Liver (tissue), 9 donors: ENCODE data around the gene MYL6. TPM values are rescaled to one million over a fixed set of nuclear protein-coding genes. Genes with fewer than 3 reads are reported as not detected.

ENCODE experiments used
- DNase-seq: peaks from one replicate; pipeline ENCODE4 v3.0.0-alpha.2; 2017; ENCODE audit warnings: low spot score
- H3K27ac ChIP-seq, 2 donors: one replicate each; pipeline ENCODE4 v1.7.0; 2013; ENCODE audit warnings: inconsistent platforms in 2 of 2, low read length in 2 of 2, control low read depth in 1 of 2, low read depth in 1 of 2, mild to moderate bottlenecking in 1 of 2
- H3K27me3 ChIP-seq, 4 donors: one replicate each; pipeline versions ENCODE4 v1.6.1 to v1.7.0; 2013; ENCODE audit warnings: low read length in 3 of 4, inconsistent platforms in 1 of 4, mild to moderate bottlenecking in 1 of 4, moderate library complexity in 1 of 4; ENCODE audit not compliant: control insufficient read depth in 4 of 4, insufficient read depth in 4 of 4
- H3K36me3 ChIP-seq, 4 donors: one replicate each; pipeline versions ENCODE4 v1.6.1 to v1.7.0; 2013; ENCODE audit warnings: low read length in 3 of 4, mild to moderate bottlenecking in 3 of 4, low read depth in 1 of 4, moderate library complexity in 1 of 4; ENCODE audit not compliant: control insufficient read depth in 4 of 4, insufficient read depth in 3 of 4
- H3K4me1 ChIP-seq, 4 donors: one replicate each; pipeline versions ENCODE4 v1.6.1 to v1.7.0; 2013; ENCODE audit warnings: low read length in 3 of 4, mild to moderate bottlenecking in 3 of 4, moderate library complexity in 1 of 4; ENCODE audit not compliant: control insufficient read depth in 4 of 4, insufficient read depth in 4 of 4
- H3K4me3 ChIP-seq, 3 donors: one replicate each; pipeline versions ENCODE4 v1.6.1 to v1.7.0; 2013; ENCODE audit warnings: low read length in 3 of 3, control low read depth in 1 of 3, low read depth in 1 of 3, mild to moderate bottlenecking in 1 of 3
- H3K9ac ChIP-seq, 2 donors: one replicate each; pipeline ENCODE4 v1.7.0; 2013; ENCODE audit warnings: low read length in 2 of 2, mild to moderate bottlenecking in 2 of 2, moderate library complexity in 2 of 2, control low read depth in 1 of 2, low read depth in 1 of 2
- H3K9me3 ChIP-seq, 4 donors: one replicate each; pipeline versions ENCODE4 v1.6.1 to v1.7.0; 2013; ENCODE audit warnings: low read length in 3 of 4; ENCODE audit not compliant: control insufficient read depth in 4 of 4
- FOXA2 ChIP-seq: IDR thresholded peaks from 2 replicates; pipeline ENCODE4 v1.6.1; 2016; ENCODE audit warnings: antibody characterized with exemption
- GABPA ChIP-seq, 2 donors: IDR thresholded peaks in 1 of 2; conservative IDR thresholded peaks in 1 of 2; 2 replicates each; pipeline ENCODE4 v1.6.1; 2016; ENCODE audit warnings: antibody characterized with exemption in 2 of 2, mild to moderate bottlenecking in 1 of 2, moderate library complexity in 1 of 2
- HNF4A ChIP-seq, 2 donors: conservative IDR thresholded peaks; 2 replicates each; pipeline ENCODE4 v1.6.1; 2016; ENCODE audit warnings: antibody characterized with exemption in 2 of 2, mild to moderate bottlenecking in 2 of 2
- HNF4G ChIP-seq: IDR thresholded peaks from 2 replicates; pipeline ENCODE4 v1.6.1; 2016; ENCODE audit warnings: antibody characterized with exemption
- JUND ChIP-seq, 2 donors: IDR thresholded peaks; 2 replicates each; pipeline ENCODE4 v1.6.1; 2016; ENCODE audit warnings: antibody characterized with exemption in 2 of 2
- MAX ChIP-seq: IDR thresholded peaks from 2 replicates; pipeline ENCODE4 v1.6.1; 2016; ENCODE audit warnings: antibody characterized with exemption
- NR2F2 ChIP-seq: IDR thresholded peaks from 2 replicates; pipeline ENCODE4 v1.6.1; 2016; ENCODE audit warnings: antibody characterized with exemption
- REST ChIP-seq: IDR thresholded peaks from 2 replicates; pipeline ENCODE4 v1.6.1; 2016; ENCODE audit warnings: antibody characterized with exemption, mild to moderate bottlenecking
- SP1 ChIP-seq: IDR thresholded peaks from 2 replicates; pipeline ENCODE4 v1.6.1; 2018; ENCODE audit warnings: antibody characterized with exemption, mild to moderate bottlenecking
- TAF1 ChIP-seq: conservative IDR thresholded peaks from 2 replicates; pipeline ENCODE4 v1.6.1; 2016; ENCODE audit warnings: antibody characterized with exemption, mild to moderate bottlenecking
- YY1 ChIP-seq: IDR thresholded peaks from 2 replicates; pipeline ENCODE4 v1.6.1; 2016; ENCODE audit warnings: antibody characterized with exemption, mild to moderate bottlenecking
- WGBS: extraction: QIAGEN DNeasy Blood & Tissue Kit; methylation state at CpG from one replicate; pipeline ENCODE4 v1.1.7; 2013; 5-methylcytosine and 5-hydroxymethylcytosine counted together
- polyA plus RNA-seq, 2 donors: library from polyadenylated mRNA; stranded (reverse) in 1 of 2; unstranded in 1 of 2; fragments of 200-250 nt in 1 of 2; fragments of >200 nt in 1 of 2; fragmentation: Nextera tagmentation in 1 of 2; extraction: Ambion mirVana in 1 of 2; gene quantifications; one replicate each; pipeline versions ENCODE4 v1.2.1 to v1.2.3, GENCODE V29; 2013 to 2015
- total RNA-seq, 2 donors: library from RNA; depleted of rRNA; stranded (reverse); fragments of >200 nt; gene quantifications; one replicate each; pipeline ENCODE4 v1.2.3, GENCODE V29; 2014
- TF ChIP-seq, protein P1 (sequence below): IDR thresholded peaks from 2 replicates; pipeline ENCODE4 v1.6.1; 2016; ENCODE audit warnings: antibody characterized with exemption
- TF ChIP-seq, protein P2 (sequence below): IDR thresholded peaks from 2 replicates; pipeline ENCODE4 v1.6.1; 2016; ENCODE audit warnings: antibody characterized with exemption
- donor health status: healthy.
- donor health status: healthy.
- donor health status: healthy.
- donor health status: healthy.
- donor health status: healthy.

Gene MYL6
- total and polyA plus RNA-seq, 4 donors: 298 to 975 (median 624) TPM

GRCh38 chr12:56162468-56163290 lies 4.5 kb downstream of the MYL6 start:
- DNase-seq: no peak
- 80% methylated on average over 11 of the region's 11 CpGs for whole genome bisulfite sequencing
- H3K27ac ChIP-seq: no peak overlapping the region

DNA sequence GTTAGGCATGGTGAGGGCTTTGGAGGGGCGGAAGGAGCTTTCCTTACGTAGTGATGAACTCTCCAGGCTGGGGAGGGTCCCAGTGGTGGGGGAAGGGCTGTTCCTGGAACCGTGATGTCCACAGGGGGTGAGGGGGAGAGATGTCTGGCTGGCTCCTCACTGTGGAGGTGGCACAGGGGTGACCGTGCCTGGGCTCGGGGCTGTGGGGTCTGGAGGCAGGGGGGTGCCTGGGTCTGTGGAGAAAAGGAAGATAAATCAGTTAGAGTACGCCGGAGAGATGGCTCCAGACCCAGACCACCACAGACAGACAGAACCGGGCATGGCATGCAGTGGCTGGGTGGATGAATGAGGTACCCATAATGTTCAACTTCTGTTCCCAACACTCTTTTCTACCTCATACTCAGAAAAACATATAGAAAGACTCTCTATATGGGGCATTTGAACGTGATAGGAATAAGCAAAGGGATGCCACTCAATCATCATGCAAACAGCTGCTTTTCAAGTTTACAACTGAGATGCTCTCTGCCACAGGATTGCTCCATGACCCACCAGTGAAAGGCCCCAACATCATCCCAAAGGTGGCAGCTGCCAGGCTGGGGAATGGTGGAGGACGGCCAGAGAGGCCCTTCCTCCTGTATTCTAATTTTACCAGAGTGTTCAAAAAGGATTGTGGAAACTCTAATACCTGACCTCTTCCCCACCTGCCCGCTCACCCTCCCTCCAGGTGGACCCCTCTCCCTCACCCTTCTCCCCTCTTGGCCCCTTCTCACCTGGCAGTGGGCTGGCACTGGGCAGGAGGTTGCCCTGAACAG lies 5.6 kb downstream of the MYL6 start:
- 82% methylated on average over 11 of the region's 11 CpGs for WGBS
- no peak overlapping the region for H3K27ac ChIP-seq
- no peak for TF ChIP-seq SP1
- no peak for TF ChIP-seq GABPA (IDR thresholded peaks at IDR 0.05 in 1 of 2, conservative IDR thresholded peaks at IDR 0.05 in 1 of 2)
- TF ChIP-seq HNF4A (conservative IDR thresholded peaks at IDR 0.05): no peak
- TF ChIP-seq FOXA2: no peak
- no peak for TF ChIP-seq NR2F2
- TF ChIP-seq, protein P1, sequence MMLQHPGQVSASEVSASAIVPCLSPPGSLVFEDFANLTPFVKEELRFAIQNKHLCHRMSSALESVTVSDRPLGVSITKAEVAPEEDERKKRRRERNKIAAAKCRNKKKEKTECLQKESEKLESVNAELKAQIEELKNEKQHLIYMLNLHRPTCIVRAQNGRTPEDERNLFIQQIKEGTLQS: no peak
- no peak for TF ChIP-seq REST
- no peak for DNase-seq
- no peak overlapping the region for H3K4me3 ChIP-seq
- H3K9ac ChIP-seq: no peak overlapping the region
- H3K36me3 ChIP-seq: peaks cover 27 to 68% (median 58%) of the 10 kb centered on the region in 4 donors
- no peaks in the 10 kb centered on the region for H3K27me3 ChIP-seq
- H3K9me3 ChIP-seq: no peaks in the 10 kb centered on the region
- H3K4me1 ChIP-seq: peaks cover 0 to 27% (median 25%) of the 10 kb centered on the region in 4 donors

More at GRCh38 chr12:56162468-56163290, 4.5 kb downstream of the MYL6 start:
- H3K9me3 ChIP-seq: no peaks in the 10 kb centered on the region
- H3K4me1 ChIP-seq: peaks cover 0 to 29% (median 25%) of the 10 kb centered on the region in 4 donors
- peaks cover 25 to 64% (median 54%) of the 10 kb centered on the region in 4 donors for H3K36me3 ChIP-seq
- H3K27me3 ChIP-seq: no peaks in the 10 kb centered on the region
- H3K4me3 ChIP-seq: no peak overlapping the region
- TF ChIP-seq NR2F2 (no peak), GABPA (IDR thresholded peaks at IDR 0.05 in 1 of 2, conservative IDR thresholded peaks at IDR 0.05 in 1 of 2) (no peak), HNF4G (no peak), TAF1 (no peak), FOXA2 (no peak), HNF4A (conservative IDR thresholded peaks at IDR 0.05) (no peak), YY1 (no peak), SP1 (no peak), JUND (IDR thresholded peaks at IDR 0.05) (no peak), MAX (no peak)
- TF ChIP-seq, protein P2, sequence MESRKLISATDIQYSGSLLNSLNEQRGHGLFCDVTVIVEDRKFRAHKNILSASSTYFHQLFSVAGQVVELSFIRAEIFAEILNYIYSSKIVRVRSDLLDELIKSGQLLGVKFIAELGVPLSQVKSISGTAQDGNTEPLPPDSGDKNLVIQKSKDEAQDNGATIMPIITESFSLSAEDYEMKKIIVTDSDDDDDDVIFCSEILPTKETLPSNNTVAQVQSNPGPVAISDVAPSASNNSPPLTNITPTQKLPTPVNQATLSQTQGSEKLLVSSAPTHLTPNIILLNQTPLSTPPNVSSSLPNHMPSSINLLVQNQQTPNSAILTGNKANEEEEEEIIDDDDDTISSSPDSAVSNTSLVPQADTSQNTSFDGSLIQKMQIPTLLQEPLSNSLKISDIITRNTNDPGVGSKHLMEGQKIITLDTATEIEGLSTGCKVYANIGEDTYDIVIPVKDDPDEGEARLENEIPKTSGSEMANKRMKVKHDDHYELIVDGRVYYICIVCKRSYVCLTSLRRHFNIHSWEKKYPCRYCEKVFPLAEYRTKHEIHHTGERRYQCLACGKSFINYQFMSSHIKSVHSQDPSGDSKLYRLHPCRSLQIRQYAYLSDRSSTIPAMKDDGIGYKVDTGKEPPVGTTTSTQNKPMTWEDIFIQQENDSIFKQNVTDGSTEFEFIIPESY: no peak
- TF ChIP-seq, protein P1: no peak
- H3K9ac ChIP-seq: no peak overlapping the region
